HEK293 (cell line): Measurements from ENCODE around the gene TBCK.
"Not testable (repeated sequence)": the region's sequence is repeated elsewhere in the genome, so short reads cannot be mapped to it uniquely, and the experiment has no call there.

Experiments
- CTCF ChIA-PET: fragments of 350-600 bp; formaldehyde crosslinking; extraction: SDS; loops from one replicate; lab custom pipeline; 2021; ENCODE audit warnings: antibody characterized with exemption; lab: Yijun Ruan, JAX
- POLR2A ChIA-PET: fragments of 300-600 bp; formaldehyde crosslinking; extraction: SDS; loops from one replicate; lab custom pipeline; 2020; ENCODE audit warnings: antibody characterized with exemption, inconsistent platforms; lab: Yijun Ruan, JAX
- H3K27ac ChIP-seq: fragments of 200-500 bp; sonication (Bioruptor generic); 2 replicates; pipeline ENCODE4 v1.5.1; 2014; ENCODE audit warnings: low read depth, low read length, control low read depth, inconsistent platforms; ENCODE audit errors: extremely low read depth
- H3K36me3 ChIP-seq, 2 experiments: fragments of 200-500 bp in 1 of 2; sonication (Bioruptor generic) in 1 of 2; 1 replicate in 1 of 2; 2 replicates in 1 of 2; pipeline ENCODE4 v1.5.1; 2014 to 2017; ENCODE audit warnings: inconsistent platforms in 2 of 2, low read length in 2 of 2; ENCODE audit not compliant: control insufficient read depth in 2 of 2, insufficient read depth in 1 of 2
- H3K4me1 ChIP-seq: fragments of 200-500 bp; sonication (Bioruptor generic); 2 replicates; pipeline ENCODE4 v1.5.1; 2014; ENCODE audit warnings: mild to moderate bottlenecking, low read length, inconsistent platforms; ENCODE audit not compliant: control insufficient read depth, insufficient read depth
- H3K4me3 ChIP-seq: 2 replicates; pipeline ENCODE4 v1.5.1; 2011; ENCODE audit warnings: low read depth, mild to moderate bottlenecking, control low read depth, low read length, moderate library complexity
- H3K9me3 ChIP-seq: fragments of 200-500 bp; sonication (Bioruptor generic); 2 replicates; pipeline ENCODE4 v1.5.1; 2014; ENCODE audit warnings: low read depth, low read length, inconsistent platforms; ENCODE audit not compliant: control insufficient read depth, insufficient read depth
- FEZF1 ChIP-seq: fragments of 450-650 bp; formaldehyde crosslinking; IDR thresholded peaks from 2 replicates; pipeline ENCODE4 v1.5.1; 2016; ENCODE audit warnings: missing biosample characterization, missing genetic modification characterization
- KLF1 ChIP-seq: fragments of 450-650 bp; formaldehyde crosslinking; IDR thresholded peaks from 2 replicates; pipeline ENCODE4 v1.5.1; 2016; ENCODE audit warnings: missing biosample characterization, missing genetic modification characterization
- MZF1 ChIP-seq: fragments of 450-650 bp; formaldehyde crosslinking; IDR thresholded peaks from 2 replicates; pipeline ENCODE4 v1.5.1; 2017; ENCODE audit warnings: missing biosample characterization, missing genetic modification characterization, borderline replicate concordance
- ZNF121 ChIP-seq: fragments of 450-650 bp; formaldehyde crosslinking; IDR thresholded peaks from 2 replicates; pipeline ENCODE4 v1.5.1; 2016; ENCODE audit warnings: missing biosample characterization, missing genetic modification characterization
- ZNF140 ChIP-seq: fragments of 450-650 bp; formaldehyde crosslinking; IDR thresholded peaks from 2 replicates; pipeline ENCODE4 v1.5.1; 2016; ENCODE audit warnings: missing biosample characterization, missing genetic modification characterization
- ZNF175 ChIP-seq: fragments of 450-650 bp; formaldehyde crosslinking; IDR thresholded peaks from 2 replicates; pipeline ENCODE4 v1.5.1; 2016; ENCODE audit warnings: missing biosample characterization, missing genetic modification characterization
- ZNF239 ChIP-seq: fragments of 450-650 bp; formaldehyde crosslinking; IDR thresholded peaks from 2 replicates; pipeline ENCODE4 v1.5.1; 2016; ENCODE audit warnings: missing biosample characterization, missing genetic modification characterization
- ZNF366 ChIP-seq: fragments of 450-650 bp; formaldehyde crosslinking; conservative IDR thresholded peaks from 2 replicates; pipeline ENCODE4 v1.5.1; 2016; ENCODE audit warnings: missing biosample characterization, missing genetic modification characterization
- ZNF391 ChIP-seq: fragments of 450-650 bp; formaldehyde crosslinking; IDR thresholded peaks from 2 replicates; pipeline ENCODE4 v1.5.1; 2016; ENCODE audit warnings: low read depth, missing biosample characterization, missing genetic modification characterization, borderline replicate concordance
- ZNF514 ChIP-seq: fragments of 450-650 bp; formaldehyde crosslinking; IDR thresholded peaks from 2 replicates; pipeline ENCODE4 v1.5.1; 2016; ENCODE audit warnings: missing biosample characterization, missing genetic modification characterization
- ZNF776 ChIP-seq: fragments of 450-650 bp; formaldehyde crosslinking; IDR thresholded peaks from 2 replicates; pipeline ENCODE4 v1.5.0; 2017; ENCODE audit warnings: missing biosample characterization, missing genetic modification characterization, borderline replicate concordance
- ZSCAN16 ChIP-seq: fragments of 450-650 bp; formaldehyde crosslinking; IDR thresholded peaks from 2 replicates; pipeline ENCODE4 v1.5.1; 2016; ENCODE audit warnings: missing biosample characterization, missing genetic modification characterization
- TF ChIP-seq, protein P1 (sequence below): fragments of 450-650 bp; formaldehyde crosslinking; IDR thresholded peaks from 2 replicates; pipeline ENCODE4 v1.5.1; 2016; ENCODE audit warnings: missing biosample characterization, missing genetic modification characterization, borderline replicate concordance
- TF ChIP-seq, protein P2 (sequence below): fragments of 450-650 bp; formaldehyde crosslinking; IDR thresholded peaks from 2 replicates; pipeline ENCODE4 v1.5.1; 2017; ENCODE audit warnings: missing biosample characterization, missing genetic modification characterization

Gene TBCK

DNA sequence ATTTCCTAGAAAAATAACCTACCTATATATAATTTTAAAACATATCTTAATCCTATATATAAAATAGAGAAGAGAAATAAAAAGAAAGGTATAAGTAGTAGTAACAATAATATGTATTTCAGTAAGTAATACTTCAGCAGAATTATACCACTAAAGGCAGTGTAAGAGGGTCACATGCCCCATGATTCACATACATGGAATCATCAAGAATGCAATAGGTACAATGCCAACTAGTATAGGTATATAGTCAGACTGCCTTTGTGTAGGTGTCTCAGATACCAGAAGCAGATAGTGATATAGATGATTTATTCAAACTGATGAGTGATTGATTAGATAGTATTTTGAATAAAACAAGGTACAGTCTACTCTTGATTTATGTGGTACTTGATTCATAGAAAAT, 9.8 kb upstream of the TBCK start:
- CTCF ChIA-PET = no interaction called here
- no peaks in the 10 kb centered on the region for H3K9me3 ChIP-seq
- POLR2A ChIA-PET = no interaction called here
- H3K4me3 ChIP-seq = no peak overlapping the region
- no peak overlapping the region for H3K27ac ChIP-seq
- no peaks in the 10 kb centered on the region for H3K4me1 ChIP-seq
- peaks cover 3 to 43% of the 10 kb centered on the region in 2 experiments for H3K36me3 ChIP-seq
- TF ChIP-seq ZNF366 (no peak), ZNF121 (tag by site-specific recombination) (no peak), ZNF391 (no peak), MZF1 (tag by site-specific recombination) (no peak), ZNF239 (tag by site-specific recombination) (no peak), ZSCAN16 (no peak), ZNF140 (no peak), FEZF1 (tag by site-specific recombination) (no peak)
- TF ChIP-seq, protein P1, sequence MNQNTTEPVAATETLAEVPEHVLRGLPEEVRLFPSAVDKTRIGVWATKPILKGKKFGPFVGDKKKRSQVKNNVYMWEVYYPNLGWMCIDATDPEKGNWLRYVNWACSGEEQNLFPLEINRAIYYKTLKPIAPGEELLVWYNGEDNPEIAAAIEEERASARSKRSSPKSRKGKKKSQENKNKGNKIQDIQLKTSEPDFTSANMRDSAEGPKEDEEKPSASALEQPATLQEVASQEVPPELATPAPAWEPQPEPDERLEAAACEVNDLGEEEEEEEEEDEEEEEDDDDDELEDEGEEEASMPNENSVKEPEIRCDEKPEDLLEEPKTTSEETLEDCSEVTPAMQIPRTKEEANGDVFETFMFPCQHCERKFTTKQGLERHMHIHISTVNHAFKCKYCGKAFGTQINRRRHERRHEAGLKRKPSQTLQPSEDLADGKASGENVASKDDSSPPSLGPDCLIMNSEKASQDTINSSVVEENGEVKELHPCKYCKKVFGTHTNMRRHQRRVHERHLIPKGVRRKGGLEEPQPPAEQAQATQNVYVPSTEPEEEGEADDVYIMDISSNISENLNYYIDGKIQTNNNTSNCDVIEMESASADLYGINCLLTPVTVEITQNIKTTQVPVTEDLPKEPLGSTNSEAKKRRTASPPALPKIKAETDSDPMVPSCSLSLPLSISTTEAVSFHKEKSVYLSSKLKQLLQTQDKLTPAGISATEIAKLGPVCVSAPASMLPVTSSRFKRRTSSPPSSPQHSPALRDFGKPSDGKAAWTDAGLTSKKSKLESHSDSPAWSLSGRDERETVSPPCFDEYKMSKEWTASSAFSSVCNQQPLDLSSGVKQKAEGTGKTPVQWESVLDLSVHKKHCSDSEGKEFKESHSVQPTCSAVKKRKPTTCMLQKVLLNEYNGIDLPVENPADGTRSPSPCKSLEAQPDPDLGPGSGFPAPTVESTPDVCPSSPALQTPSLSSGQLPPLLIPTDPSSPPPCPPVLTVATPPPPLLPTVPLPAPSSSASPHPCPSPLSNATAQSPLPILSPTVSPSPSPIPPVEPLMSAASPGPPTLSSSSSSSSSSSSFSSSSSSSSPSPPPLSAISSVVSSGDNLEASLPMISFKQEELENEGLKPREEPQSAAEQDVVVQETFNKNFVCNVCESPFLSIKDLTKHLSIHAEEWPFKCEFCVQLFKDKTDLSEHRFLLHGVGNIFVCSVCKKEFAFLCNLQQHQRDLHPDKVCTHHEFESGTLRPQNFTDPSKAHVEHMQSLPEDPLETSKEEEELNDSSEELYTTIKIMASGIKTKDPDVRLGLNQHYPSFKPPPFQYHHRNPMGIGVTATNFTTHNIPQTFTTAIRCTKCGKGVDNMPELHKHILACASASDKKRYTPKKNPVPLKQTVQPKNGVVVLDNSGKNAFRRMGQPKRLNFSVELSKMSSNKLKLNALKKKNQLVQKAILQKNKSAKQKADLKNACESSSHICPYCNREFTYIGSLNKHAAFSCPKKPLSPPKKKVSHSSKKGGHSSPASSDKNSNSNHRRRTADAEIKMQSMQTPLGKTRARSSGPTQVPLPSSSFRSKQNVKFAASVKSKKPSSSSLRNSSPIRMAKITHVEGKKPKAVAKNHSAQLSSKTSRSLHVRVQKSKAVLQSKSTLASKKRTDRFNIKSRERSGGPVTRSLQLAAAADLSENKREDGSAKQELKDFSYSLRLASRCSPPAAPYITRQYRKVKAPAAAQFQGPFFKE (tag by site-specific recombination) = no peak

DNA sequence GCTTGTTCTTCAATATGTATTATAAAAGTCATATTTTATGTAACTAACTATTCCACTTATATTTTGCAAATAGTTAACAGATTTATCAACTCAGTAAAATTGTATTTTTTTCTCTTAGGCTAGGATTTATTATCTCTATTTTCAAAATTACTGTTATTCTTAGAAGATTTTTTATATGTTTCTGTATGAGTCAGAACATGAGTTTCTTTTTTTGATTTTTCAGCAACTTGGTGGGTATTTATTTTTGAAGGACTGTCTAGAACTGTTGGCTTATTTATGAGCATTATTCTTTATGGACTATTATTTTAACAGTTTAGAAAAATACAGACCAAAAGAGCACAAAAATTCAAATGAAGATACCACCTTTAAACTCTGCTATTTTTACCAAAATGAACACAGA, 7.1 kb upstream of the TBCK start:
- Histone ChIP-seq H3K27ac (no peak overlapping the region), H3K4me1 (no peaks in the 10 kb centered on the region), H3K36me3 (peaks cover 3 to 32% of the 10 kb centered on the region in 2 experiments; a peak in 1 of 3 replicates), H3K4me3 (no peak overlapping the region), H3K9me3 (no peaks in the 10 kb centered on the region)
- CTCF ChIA-PET = no interaction called here
- no peak for TF ChIP-seq ZNF776 (tag by site-specific recombination)
- TF ChIP-seq, protein P2, sequence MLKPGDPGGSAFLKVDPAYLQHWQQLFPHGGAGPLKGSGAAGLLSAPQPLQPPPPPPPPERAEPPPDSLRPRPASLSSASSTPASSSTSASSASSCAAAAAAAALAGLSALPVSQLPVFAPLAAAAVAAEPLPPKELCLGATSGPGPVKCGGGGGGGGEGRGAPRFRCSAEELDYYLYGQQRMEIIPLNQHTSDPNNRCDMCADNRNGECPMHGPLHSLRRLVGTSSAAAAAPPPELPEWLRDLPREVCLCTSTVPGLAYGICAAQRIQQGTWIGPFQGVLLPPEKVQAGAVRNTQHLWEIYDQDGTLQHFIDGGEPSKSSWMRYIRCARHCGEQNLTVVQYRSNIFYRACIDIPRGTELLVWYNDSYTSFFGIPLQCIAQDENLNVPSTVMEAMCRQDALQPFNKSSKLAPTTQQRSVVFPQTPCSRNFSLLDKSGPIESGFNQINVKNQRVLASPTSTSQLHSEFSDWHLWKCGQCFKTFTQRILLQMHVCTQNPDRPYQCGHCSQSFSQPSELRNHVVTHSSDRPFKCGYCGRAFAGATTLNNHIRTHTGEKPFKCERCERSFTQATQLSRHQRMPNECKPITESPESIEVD (tag by site-specific recombination) = peak; percentile 11; the same call in 1 of the 2 replicates
- no peak for TF ChIP-seq ZNF175 (tag by site-specific recombination)
- no peak for TF ChIP-seq ZNF514 (tag by site-specific recombination)
- POLR2A ChIA-PET = no interaction called here

DNA sequence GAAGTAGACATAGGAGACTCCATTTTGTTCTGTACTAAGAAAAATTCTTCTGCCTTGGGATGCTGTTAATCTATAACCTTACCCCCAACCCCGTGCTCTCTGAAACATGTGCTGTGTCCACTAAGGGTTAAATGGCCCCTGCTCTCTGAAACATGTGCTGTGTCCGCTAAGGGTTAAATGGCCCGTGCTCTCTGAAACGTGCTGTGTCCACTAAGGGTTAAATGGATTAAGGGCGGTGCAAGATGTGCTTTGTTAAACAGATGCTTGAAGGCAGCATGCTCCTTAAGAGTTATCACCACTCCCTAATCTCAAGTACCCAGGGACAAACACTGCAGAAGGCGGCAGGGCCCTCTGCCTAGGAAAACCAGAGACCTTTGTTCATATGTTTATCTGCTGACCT, 5.8 kb upstream of the TBCK start:
- CTCF ChIA-PET = interaction anchor here (0.8 kb wide), 1 partner anchor 73 kb away, joined by 6 read pairs; no protein-coding TSS in a partner anchor
- H3K4me3 ChIP-seq, POLR2A ChIA-PET, H3K27ac ChIP-seq, H3K9me3 ChIP-seq, H3K4me1 ChIP-seq: not testable (repeated sequence)
- TF ChIP-seq KLF1 (tag by site-specific recombination) = 0 out of 2 replicates have a peak, but pooled peaks have one; percentile 21
- H3K36me3 ChIP-seq = peaks cover 3 to 19% of the 10 kb centered on the region in 2 experiments; a peak in 1 of 3 replicates

DNA sequence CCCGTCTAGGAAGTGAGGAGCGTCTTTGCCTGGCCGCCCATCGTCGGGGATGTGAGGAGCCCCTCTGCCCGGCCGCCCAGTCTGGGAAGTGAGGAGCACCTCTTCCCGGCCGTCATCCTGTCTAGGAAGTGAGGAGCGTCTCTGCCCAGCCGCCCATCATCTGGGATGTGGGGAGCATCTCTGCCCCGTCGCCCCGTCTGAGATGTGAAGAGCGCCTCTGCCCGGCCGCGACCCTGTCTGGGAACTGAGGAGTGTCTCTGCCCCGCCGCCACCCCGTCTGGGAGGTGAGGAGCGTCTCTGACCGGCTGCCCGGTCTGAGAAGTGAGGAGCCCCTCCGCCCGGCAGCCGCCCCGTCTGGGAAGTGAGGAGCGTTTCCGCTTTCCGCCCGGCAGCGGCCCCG, 5.2 kb upstream of the TBCK start:
- H3K4me3 ChIP-seq, H3K4me1 ChIP-seq, H3K27ac ChIP-seq, POLR2A ChIA-PET, H3K9me3 ChIP-seq, CTCF ChIA-PET: not testable (repeated sequence)
- peaks cover 3 to 15% of the 10 kb centered on the region in 2 experiments; a peak in 1 of 3 replicates for H3K36me3 ChIP-seq
